HT-29 (cell line): ENCODE data around the gene SLC25A6. TPM values are rescaled to one million over a fixed set of nuclear protein-coding genes. Genes with fewer than 3 reads are reported as not detected.
"Not testable (repeated sequence)": the region's sequence is repeated elsewhere in the genome, so short reads cannot be mapped to it uniquely, and the experiment has no call there.

Experiments
- DNase-seq: peaks from one replicate; pipeline ENCODE4 v3.0.0-alpha.2; 2015; ENCODE audit warnings: low spot score
- total RNA-seq: library from RNA; depleted of rRNA; stranded (reverse); fragments of >200 nt; shearing (Covaris generic); gene quantifications from 2 replicates; pipeline ENCODE4 v1.2.3, GENCODE V29; 2014

The SLC25A6 gene
- total RNA-seq, 1 experiment from 2014 or later = 299 TPM

DNA sequence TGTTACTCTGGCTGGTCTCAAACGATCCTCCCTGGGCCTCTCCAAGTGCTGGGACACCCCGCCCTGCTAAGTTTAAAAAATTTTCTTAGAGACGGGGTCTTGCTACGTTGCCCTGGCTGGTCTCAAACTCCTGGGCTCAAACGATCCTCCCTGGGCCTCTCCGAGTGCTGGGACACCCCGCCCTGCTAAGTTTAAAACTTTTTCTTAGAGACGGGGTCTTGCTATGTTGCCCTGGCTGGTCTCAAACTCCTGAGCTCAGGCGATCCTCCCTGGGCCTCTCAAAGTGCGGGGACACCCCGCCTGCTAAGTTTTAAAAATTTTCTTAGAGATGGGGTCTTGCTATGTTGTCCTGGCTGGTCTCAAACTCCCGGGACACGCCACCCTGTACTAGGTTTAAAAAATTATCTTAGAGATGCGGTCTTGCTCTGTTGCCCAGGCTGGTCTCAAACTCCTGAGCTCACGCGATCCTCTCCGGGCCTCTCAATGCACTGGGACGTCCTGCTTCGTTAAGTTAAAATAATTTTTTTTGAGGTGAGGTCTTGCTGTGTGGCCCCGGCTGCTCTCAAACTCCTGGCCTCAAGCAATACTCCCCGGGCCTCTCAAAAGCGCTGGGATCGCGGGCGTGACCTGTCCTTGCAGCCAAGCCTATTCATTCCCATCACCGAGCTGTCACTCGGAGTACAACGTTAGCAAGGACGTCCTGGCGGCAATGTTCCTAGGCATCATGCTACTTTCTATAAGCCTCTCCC lies 1.1 kb downstream of the SLC25A6 start:
- DNase-seq = no peak

DNA sequence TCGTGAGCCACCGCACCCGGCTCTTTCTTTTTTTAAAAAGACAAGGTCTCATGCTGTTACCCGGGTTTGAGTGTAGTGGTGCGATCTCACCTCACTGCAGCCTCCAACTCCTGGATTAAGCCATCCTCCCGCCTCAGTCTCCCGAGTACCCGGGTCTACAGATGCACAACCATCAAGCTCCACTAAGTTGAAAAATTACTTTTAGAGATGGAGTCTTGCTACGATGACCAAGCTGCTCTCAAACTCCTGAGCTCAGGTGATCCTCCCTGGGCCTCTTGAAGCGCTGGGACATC lies 2.0 kb downstream of the SLC25A6 start:
- no peak for DNase-seq

DNA sequence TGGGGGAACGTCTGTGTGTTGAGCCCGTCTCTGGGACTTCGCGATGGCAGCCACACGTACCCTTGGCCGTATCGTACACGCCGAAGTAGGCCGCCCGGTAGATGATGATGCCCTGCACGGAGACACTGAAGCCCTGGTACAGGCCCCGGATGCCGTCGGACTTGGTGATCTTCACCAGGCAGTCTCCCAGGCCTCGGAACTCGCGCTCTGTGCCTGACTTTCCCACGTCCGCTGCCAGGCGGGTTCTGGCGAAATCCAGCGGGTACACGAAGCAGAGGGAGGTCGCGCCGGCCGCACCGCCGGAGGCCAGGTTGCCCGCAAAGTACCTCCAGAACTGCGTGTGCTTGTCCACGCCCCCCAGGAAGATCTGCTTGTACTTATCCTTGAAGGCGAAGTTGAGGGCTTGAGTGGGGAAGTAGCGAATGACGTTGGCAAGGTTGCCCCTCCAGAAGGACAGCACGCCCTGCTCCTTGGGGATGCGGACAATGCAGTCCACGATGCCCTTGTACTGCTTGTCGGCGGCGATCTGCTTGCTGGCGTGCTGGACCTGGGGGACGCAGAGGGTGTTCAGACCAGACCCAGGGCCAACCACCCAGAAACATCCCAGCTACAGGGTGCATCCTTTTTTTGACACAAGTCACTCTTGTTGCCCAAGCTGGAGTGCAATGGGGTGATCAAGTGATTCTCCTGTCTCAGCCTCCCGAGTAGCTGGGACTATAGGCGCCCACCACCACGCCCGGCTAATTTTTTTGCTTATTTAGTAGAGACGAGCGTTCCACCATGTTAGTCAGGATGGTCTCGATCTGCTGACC lies 2.5 kb downstream of the SLC25A6 start:
- no peak for DNase-seq

DNA sequence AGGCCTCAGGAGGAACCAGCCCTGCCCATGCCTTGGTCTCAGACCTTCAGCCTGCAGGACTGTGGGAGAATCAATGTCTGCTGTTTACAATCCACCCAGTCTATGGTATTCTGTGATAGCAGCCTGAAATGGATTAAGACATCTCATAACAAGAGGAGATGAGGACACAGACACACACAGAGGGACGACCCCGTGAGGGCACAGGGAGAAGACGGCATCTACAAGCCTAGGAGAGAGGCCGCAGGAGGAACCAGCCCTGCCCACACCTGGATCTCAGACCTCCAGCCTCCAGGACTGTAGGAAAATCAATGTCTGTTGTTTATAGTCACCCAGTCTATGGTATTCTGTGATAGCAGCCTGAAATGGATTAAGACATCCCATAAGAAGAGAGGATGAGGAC lies 3.3 kb downstream of the SLC25A6 start:
- no peak for DNase-seq

DNA sequence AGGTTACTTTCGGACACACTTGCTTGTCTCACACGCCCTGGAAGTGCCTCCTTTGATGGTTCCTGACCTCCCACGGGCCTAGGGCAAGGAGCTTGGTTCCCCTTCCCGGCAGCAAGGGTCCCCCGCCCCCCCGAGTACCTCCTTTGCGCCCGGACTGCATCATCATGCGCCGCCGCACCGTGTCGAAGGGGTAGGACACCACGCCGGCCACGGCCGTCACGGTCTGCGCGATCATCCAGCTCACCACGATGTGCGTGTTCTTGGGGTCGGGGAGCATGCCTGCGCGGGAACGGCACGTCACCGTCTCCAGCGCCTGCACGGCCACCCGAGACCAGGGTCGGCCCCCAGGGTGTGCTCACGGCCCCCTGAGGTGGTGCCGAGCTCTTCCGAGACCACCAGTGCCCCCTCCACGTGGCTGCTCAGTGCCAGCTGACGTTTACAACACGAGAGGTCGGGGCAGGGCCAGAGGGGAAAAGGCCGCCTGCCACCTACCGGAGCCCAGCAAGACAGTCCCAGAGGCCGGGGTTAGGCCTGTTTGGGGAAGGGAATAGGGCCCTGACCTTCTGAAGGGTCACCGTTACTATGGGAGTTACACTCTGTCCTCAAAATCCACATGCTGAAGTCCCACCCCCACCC lies 4.7 kb downstream of the SLC25A6 start:
- DNase-seq = no peak

DNA sequence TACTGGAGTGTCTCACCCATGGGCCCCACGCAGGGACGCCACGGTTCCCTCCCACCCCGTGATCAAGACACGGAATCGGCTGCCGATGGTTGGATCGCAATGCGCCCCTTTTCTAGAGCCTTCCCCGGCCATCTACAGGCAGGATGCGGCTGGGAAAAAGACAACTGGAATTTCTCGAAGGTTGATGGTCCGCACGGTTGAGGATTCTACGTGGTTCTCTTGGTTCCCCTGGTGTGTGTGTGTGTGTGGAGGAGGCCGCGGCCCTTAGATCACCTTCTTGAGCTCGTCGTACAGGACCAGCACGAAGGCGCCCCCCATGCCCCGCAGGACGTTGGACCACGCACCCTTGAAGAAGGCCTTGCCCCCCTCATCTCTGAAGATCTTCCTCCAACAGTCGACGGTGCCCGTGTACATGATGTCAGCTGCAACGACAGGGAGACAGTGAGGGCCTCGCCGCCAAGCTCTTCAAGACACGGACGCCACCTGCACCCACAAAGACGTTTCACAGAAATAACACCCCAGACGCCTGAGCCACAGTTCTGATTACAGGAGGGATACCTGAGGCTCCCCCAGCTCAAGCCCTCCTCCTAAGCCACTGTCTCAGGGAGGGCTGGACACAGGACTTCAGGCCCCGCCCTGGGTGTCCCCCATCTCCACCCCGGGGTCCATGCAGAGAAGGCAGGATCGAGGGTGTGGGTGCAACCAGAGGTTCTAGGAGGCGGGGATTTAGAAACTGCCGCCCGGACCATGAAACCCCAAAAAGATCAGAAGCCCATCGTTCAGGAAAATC lies 5.4 kb downstream of the SLC25A6 start:
- DNase-seq = no peak

DNA sequence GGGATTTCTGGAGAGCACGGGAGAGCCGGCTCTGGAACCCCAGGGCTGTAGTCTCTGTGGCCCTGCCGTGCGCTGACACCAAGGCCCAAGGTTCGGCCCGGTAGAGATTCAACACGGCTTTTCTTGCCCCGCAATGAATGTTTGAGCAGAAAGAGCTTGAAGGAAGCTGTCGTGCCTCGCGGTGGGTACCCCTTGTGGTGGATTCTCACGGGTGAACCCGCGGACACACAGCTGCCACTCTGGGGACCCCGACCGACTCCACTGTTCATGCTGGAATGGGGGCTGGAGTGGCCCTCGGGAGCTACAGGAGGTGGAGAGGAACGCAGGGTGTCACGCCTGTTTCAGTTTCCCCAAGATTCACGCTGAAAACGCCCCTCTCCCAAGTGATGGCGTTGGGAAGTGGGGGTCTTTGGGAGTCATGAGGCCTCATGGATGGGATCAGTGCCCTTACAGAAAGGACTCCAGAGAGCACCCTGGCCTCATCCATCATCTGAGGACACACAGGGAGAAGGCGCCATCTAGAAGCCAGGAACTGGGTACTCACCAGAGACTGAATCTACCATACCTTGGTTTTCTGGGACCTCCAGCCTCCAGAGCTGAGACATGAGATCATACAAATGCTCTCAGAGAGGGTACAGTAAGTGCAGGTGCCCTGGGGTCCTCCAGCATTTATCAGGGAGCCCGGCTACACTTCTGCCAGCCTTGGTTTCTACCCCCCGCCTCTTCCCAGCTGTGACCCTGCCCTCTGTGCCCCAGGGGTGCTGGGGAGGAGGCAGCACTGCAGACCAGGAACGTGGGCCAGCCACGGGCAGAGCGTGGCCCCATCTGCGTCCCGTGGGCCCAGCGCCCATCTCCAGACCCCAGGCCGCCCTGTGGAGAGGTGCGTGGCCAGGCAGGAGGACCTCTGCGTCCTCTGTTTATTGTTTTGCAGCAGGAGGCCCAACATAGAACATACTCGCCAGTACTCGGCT lies 6.4 kb downstream of the SLC25A6 start:
- no peak for DNase-seq

DNA sequence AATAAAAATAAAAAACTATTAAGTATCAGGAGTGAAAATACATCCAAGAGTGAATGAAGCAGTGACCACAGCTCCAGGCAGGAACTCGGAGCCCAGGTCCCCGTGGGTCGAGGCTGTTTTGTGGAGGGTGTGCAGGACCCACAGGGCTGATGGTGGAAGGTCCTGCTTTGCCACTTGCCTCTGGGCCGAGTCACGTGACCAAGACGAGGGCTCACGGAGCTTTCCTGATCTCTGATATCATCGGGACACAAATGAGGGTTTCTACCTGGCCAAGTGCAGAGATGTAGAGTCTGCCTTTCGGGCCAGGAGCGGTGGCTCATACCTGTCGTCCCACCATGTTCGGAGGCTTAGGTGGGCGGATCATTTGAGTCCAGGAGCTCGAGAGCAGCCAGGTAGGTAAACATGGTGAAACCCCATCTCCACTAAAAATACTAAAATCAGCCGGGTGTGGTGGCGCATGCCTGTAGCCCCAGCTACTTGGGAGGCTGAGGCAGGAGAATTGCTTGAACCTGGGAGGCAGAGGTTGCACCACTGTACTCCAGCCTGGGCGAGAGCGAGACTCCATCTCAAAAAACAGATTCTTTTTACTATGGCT lies 7.2 kb downstream of the SLC25A6 start:
- no peak for DNase-seq

DNA sequence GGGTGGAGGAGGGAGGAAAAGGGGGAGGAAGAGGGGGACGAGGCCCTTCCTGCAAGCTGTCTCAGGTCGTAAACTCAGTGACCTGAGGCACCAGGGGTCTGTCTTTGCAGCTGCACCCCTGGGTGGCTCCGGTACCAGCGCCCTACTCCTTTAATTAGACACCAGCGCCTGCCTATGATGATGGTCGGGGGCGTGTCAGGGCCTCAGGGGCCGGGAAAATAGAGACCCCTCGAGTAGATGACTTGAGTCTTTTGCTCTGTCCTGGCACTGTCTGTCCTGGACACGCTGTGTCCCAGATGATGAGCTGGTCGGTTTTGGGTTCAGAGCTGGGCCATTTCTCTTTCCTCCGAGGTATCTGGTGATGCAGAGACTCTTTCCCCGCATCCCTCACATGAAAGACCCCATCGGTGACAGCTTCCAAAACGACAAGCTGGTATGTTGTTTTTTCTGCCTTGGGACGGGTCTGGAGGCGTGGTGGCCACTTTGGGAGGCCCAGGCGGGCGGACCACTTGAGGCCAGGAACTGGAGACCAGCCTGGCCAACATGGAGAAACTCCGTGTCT lies 11.2 kb downstream of the SLC25A6 start:
- DNase-seq = peak; percentile 5

DNA sequence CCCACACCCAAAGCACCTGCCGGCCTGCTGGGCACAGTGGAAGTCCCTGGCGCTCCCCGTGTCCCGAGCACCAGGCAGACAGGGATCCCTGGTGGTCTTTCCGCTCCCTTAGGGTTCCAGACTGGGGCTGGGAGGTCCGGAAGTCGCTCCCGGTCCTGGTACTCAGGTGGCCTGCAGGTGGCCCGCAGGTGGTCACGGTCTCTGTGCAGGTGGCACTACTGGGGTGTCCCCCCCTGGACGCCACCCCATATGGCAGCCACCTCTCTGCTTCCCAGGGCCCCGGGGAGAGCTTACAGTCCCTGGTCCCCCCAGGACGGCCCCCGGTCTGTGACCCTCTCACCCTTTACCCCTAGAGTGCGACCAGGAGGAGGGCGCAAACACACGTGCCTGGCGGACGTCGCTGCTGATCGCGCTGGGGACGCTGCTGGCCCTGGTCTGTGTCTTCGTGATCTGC lies 13.6 kb downstream of the SLC25A6 start:
- DNase-seq = no peak

DNA sequence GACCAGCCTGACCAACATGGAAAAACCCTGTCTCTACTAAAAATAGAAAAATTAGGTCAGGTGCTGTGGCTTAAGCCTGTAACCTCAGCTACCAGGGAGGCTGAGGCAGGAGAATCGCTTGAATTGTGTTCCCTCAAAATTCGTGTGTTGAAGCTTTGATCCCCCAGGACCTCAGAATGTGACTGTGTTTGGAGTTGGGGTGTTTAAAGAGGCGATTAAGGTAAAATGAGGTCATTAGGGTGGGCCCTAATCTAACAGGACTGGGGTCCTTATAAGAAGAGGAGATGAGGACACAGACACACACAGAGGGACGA lies 23.6 kb downstream of the SLC25A6 start:
- DNase-seq = no peak

DNA sequence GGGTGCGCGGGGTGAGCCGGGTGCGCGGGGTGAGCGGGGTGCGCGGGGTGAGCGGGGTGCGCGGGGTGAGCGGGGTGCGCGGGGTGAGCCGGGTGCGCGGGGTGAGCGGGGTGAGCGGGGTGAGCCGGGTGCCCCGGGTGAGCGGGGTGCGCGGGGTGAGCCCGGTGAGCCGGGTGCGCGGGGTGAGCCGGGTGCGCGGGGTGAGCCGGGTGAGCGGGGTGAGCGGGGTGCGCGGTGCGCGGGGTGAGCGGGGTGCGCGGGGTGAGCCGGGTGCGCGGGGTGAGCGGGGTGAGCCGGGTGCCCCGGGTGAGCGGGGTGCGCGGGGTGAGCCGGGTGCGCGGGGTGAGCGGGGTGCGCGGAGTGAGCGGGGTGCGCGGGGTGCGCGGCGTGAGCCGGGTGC lies 25.6 kb downstream of the SLC25A6 start:
- not testable (repeated sequence) for DNase-seq

DNA sequence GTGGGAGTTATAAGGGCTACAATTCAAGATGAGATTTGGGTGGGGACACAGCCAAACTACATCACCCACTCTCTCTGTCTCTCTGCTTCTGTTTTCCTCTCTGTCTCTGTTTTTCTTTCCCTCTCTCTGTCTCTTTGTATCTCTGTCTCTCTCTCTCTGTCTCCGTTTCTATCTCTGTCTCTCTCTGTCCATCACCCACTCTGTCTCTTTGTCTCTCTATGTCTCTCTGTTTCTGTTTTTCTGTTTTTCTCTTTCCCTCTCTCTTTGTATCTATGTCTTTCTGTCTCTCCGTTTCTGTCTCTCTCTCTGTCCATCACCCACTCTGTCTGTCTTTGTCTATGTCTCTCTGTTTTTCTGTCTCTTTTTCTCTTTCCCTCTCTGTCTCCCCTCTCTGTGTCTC lies 30.0 kb downstream of the SLC25A6 start:
- DNase-seq = no peak

DNA sequence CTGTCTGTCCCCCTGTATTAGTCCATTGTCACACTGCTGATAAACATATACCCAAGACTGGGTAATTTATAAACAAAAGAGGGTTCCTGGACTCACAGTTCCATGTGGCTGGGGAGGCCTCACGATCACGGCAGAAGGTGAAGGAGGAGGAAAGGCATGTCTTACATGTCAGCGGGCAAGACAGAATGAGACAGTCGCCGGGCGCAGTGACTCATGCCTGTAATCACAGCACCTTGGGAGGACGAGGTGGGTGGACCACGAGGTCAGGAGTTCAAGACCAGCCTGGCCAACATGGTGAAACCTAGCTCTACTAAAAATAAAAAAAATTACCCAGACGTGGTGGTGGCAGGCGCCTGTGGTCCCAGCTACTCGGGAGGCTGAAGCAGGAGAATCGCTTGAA lies 30.6 kb downstream of the SLC25A6 start:
- peak; percentile 6 for DNase-seq

DNA sequence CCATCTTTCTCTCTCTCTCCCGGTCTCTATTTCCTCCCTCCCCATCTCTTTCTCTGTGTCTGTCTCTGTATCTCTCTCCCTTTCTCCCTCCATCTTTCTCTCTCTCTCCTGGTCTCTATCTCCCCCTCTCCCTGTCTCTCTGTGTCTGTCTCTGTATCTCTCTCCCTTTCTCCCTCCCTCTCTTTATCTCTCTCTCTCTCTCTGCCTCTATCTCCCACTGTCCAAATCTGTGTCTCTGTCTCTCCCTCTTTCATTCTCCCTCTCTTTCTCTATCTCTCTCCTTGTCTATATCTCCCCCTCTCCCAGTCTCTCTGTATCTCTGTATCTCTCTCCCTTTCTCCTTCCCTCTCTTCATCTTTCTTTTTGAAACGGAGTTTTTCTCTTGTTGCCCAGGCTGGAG lies 31.7 kb downstream of the SLC25A6 start:
- DNase-seq = no peak

DNA sequence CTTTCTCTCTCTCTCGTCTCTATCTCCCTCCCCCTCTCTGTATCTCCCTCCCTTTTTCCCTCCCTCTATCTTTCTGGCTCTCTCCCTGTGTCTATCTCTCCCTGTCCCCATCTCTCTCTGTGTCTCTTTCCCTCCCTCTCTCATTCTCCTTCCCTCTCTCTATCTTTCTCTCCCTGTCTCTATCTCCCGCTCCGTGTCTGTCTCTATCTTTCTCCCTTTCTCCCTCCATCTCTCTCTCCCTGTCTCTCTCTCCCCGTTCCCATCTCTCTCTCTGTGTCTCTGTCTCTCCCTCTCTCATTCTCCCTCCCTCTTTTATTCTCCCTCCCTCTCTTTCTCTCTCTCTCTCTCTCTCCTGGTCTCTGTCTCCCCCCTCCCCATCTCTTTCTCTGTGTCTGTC lies 32.4 kb downstream of the SLC25A6 start:
- no peak for DNase-seq

DNA sequence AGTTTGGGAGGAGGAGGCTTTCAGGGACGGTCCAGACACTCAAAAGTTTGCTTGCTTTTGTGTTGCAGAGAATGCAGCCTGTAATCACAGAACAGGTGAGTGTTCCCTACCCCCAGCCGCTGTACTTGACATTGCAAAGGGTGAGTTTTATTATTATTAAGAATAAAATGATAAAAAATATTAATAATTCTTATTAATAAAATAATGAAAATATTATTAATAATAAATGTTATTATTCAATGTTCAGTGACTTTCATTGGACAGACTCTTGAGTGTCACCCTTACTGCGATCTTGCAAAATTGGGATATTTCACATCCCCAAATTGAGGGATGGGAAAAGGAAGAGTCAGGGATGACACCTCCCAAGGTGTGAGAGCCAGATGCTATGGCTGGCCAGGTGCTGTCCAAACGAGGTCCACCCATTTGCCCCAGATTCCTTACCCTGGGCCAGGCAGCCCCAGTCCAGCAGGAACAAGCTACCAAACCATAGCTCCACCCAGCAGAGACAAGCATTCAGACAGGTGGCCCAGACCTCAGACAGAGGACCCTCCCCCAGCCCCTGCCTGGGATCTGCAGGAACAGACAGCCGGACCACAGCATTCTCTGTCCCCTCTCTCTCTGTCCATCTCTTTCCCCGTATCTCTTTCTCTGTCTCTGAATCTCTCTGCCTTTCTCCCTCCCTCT lies 33.0 kb downstream of the SLC25A6 start:
- DNase-seq = no peak

DNA sequence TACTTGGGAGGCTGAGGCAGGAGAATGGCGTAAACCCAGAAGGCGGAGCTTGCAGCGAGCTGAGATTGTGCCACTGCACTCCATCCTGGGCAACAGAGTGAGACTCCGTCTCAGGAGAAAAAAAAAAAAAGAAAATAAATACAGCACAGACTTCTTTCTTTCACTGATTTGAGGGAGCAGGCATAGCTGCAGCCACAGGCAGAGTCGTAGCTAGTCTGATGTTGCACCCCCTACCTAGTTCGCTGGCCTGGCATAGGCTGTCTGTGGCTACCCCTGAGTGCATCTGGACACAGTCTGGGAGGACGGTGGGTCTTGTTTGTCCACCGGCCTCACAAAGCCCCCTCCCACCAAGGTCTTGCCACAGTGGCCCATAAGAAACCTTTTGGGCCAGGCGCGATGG lies 33.9 kb downstream of the SLC25A6 start:
- no peak for DNase-seq
